Measurements from ENCODE around the gene CROT.

GRCh38 chr7:87424075-87424474 lies 78.6 kb downstream of the CROT start:
- TF ChIP-seq EZH2 (IDR thresholded peaks at IDR 0.05; ENCODE audit: insufficient read depth, poor library complexity, severe bottlenecking) (no peak), EZH2phosphoT487 (IDR thresholded peaks at IDR 0.05; ENCODE audit: insufficient read depth, low read depth) (no peak)

All from GM23248 (cell line).